Measurements from ENCODE around the gene ZDHHC20.

The ZDHHC20 gene, protein sequence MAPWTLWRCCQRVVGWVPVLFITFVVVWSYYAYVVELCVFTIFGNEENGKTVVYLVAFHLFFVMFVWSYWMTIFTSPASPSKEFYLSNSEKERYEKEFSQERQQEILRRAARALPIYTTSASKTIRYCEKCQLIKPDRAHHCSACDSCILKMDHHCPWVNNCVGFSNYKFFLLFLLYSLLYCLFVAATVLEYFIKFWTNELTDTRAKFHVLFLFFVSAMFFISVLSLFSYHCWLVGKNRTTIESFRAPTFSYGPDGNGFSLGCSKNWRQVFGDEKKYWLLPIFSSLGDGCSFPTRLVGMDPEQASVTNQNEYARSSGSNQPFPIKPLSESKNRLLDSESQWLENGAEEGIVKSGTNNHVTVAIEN

DNA sequence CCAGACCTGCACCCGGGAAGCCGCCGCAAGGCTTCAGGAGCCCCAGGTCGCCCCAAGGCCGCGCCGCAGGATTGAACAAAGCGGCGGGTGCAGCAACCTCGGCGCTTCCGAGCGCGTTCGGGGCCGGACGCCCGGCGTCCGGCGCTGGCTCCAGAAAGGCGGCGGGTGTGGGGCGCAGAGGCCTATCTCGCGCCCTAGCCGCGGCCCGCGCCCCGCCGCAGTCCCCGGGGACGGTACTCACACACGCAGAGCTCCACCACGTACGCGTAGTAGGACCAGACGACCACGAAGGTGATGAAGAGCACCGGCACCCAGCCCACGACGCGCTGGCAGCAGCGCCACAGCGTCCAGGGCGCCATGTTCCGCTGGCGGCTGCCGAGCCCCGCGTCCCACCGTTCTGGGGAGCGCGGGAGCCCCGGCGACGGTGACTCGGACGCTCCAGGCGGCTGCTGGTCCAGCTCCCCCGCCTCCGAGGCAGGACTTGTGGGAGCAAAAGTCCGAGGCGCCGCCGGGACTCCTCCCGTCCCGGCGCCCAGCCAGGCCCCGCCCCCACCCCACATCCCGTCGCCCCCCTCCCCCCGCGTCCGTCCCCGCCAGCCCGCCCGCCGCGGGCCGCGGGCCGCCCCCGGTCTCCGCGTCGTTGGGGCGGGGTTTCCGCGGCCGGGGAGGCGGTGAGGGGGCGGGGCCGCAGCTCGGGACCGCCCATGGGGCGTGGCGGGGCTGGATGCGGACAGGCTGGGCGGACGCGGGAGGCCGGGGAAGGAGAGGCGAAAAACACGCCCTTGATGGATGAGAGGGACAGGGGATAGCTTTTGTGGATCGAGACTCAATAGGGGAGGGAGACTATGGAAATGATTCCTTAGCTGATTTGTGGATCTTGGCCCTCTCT lies at the start of gene ZDHHC20:
TSS of gene ZDHHC20 (minus strand) at position 491 of the 889 bp plus-strand sequence. CDS start at position 359, 132 bp downstream.
- FAIRE-seq (no peak), DNase-seq (ENCODE audit: low spot score) (peak; percentile 51)

- FAIRE-seq (no peak), DNase-seq (ENCODE audit: low spot score) (no peak)
These were observed 45.3 kb upstream of the ZDHHC20 start for GRCh38 chr13:21504379-21504778.

DNA sequence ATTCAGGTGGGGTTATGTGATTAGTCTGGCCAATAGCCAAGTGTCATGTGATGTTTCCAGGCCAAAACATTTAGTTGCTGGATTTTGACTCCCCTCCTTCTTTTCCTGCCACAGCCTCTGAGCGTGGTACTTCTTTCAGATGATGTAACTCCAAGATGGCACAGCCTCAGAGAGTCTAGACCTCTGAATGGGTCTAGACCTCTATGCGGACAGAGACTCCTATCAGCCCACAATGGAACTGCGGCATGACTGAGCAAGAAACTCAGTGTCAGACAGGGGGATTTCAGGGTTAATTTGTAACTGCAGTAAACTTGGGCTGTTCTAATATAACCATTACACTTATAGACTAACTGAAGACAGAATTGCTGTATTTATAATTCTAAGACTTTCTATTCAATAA lies 42.6 kb upstream of the ZDHHC20 start:
- FAIRE-seq (no peak), DNase-seq (ENCODE audit: low spot score) (no peak)

GRCh38 chr13:21486322-21486721 lies 27.2 kb upstream of the ZDHHC20 start:
- DNase-seq (ENCODE audit: low spot score) (no peak), FAIRE-seq (no peak)

DNA sequence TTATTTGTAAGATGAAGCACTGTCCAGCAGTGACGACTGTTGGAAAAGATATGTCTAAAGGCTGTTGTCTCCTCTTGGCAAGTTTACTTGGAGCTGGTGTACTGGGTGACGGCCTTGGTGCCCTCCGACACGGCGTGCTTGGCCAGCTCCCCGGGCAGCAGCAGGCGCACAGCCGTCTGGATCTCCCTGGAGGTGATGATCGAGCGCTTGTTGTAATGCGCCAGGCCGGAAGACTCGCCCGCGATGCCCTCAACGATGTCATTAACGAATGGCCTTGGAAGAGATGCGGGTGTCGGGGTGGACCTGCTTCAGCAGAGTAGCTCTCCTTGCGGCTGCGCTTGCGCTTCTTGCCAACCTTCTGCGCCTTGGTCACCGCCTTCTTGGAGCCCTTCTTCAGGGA lies 24.6 kb upstream of the ZDHHC20 start:
- no peak for FAIRE-seq
- DNase-seq (ENCODE audit: low spot score) = no peak

DNA sequence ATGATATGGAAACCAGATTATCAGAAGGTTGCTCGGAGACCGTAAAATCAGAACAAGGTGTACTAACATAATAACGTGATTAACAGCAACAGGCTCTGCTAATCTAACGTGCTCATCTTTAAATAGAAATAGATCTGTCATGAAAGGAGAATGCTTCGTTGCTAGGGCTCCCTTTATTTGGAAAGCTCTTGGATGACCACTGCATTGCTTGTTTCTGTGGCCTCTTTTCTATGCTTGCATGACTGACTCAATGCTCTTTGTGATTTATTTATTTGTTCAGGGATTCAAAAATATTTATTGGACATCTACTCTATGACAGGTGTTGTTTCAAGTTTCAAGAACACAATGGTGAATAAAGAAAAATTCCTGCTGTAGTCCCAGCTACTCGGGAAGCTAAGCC lies 22.3 kb upstream of the ZDHHC20 start:
- DNase-seq (ENCODE audit: low spot score) (no peak), FAIRE-seq (no peak)

DNA sequence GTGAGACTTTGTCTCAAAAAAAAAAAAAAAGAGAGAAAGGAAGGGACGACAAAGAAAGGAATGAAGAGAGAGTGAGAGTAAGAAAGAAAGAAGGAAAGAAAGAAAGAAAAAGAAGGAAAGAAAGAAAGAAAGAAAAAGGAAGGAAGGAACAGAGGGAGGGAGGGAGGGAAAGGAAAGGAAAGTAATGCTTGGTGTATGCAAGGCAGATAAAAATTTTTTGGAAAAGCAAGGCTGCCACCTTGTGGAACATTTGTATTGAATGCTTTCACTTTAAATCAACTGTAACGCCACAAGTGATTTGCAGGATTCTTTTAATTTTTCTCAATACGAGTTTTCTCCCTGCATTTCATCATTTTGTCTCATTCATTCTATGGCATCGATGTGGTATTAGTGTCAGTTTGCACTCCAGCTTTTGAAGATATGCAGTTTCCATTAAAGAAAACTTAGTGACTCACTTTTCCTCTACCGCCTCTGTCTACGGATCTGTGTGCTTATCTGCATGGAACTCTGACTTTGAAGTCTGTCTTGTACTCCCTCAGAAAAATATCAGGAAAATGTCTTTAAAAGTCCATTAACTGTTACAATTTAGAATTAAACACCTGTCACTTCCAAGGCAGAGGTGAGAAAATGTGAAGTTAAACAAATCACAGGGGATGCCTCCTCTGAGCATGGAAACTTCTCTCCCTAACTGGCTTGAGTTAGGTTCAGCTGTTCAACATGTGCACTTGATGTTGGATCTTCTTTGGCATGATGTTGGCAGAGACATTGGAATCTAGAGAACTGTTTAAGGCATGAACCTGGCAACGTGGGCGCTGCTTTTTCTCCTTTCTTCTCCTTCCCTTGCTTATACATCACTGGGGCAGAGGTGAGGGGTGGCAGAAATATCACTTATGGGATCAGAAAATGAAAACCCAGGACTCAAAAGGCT lies 20.0 kb upstream of the ZDHHC20 start:
- FAIRE-seq (no peak), DNase-seq (ENCODE audit: low spot score) (peak; percentile 29)

- FAIRE-seq = no peak
- peak; percentile 43 for DNase-seq (ENCODE audit: low spot score)
These were observed 17.9 kb upstream of the ZDHHC20 start for GRCh38 chr13:21476893-21477472.

DNA sequence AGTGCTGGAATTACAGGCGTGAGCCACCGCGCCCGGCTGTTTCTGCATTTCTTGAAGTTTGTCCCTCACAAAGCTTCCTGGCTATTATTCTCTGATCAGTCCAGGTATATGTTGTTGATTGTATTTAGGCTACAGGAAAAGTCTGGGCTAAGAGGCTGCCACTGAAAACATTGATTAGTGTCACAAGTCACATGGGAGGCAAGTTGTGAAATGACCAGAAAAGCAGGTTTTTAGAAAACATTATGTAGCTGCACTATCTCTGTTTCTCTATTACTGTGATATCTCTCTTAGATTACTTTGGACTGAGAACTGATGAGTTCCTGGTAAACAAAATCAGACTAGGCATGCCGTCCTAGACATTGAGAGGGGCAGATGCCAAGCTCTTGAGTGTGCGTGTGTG lies 16.0 kb upstream of the ZDHHC20 start:
- DNase-seq (ENCODE audit: low spot score) (no peak), FAIRE-seq (no peak)

GRCh38 chr13:21470785-21471184 lies 11.7 kb upstream of the ZDHHC20 start:
- FAIRE-seq (no peak), DNase-seq (ENCODE audit: low spot score) (no peak)

GRCh38 chr13:21466527-21466926 lies 7.4 kb upstream of the ZDHHC20 start:
- DNase-seq (ENCODE audit: low spot score) = no peak
- no peak for FAIRE-seq

DNA sequence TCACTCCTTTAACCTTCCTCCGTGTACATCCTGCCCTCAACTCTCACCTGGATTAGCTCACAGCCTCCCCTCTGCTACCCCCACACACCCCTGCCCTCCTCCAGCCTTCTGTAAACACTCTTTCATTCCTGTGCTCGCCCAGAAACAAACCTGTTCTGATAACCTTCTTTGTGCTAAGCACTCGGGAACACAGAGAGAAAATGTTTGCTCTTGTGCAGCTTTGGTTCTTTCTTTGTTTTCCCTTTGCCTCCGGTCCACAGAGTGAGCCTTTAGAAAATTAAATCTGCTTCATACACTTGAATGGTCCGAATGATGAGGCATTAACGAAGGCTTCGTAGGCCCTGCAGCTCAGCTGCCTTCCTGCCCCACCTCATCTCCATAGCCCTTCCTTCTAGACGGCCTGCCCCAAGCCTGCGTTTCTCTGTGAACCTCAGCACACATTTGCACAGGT lies 6.6 kb upstream of the ZDHHC20 start:
- DNase-seq (ENCODE audit: low spot score) = no peak
- no peak for FAIRE-seq

DNA sequence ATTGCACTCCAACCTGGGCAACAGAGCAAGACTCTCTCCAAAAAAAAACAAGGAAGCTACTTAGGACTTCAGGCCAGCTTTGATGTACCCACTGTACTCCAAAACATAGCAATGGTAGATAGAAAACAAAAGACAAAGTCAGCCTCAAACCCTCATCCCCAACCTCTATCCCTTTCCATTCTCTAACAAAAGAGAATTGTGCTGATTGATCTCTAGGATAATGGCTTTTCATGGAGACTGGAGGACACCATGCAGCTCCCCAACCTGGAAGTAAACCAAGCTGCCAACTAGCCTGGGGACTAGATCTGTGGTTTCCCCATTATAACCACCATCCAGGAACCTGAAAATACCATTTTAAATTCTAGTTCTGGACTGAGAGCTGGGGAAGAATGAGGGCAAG lies 4.3 kb upstream of the ZDHHC20 start:
- no peak for FAIRE-seq

GRCh38 chr13:21461131-21461530 lies 2.0 kb upstream of the ZDHHC20 start:
- DNase-seq (ENCODE audit: low spot score) (no peak), FAIRE-seq (no peak)

More for the DNA sequence above, 4.3 kb upstream of the ZDHHC20 start:
- no peak for DNase-seq (ENCODE audit: low spot score)

- no peak for DNase-seq (ENCODE audit: low spot score)
- FAIRE-seq = no peak
These were observed 671 bp downstream of the ZDHHC20 start for GRCh38 chr13:21458451-21458812.

GRCh38 chr13:21453387-21454081 lies 5.6 kb downstream of the ZDHHC20 start:
- FAIRE-seq (no peak), DNase-seq (ENCODE audit: low spot score) (no peak)

DNA sequence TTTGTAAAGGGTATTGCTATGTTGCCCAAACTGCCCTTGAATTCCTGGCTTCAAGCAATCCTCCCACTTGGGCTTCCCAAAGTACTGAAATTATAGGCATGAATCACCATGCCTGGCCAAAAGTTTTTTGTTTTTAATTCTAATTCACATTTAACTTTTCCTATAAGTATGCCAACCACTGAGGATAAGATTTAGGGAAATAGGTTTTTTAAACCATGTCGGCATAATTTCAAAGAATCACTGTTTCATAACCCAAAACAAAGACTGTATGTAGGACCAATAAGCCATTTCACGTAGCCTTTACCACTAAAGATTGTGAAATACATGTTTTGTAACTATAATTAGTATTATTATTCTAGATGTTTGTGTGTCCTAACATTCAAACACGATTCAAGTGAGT lies 8.2 kb downstream of the ZDHHC20 start:
- DNase-seq (ENCODE audit: low spot score) = no peak

GRCh38 chr13:21446656-21447055 lies 12.4 kb downstream of the ZDHHC20 start:
- DNase-seq (ENCODE audit: low spot score) (no peak), FAIRE-seq (no peak)

More for the DNA sequence above, 8.2 kb downstream of the ZDHHC20 start:
- FAIRE-seq = no peak

DNA sequence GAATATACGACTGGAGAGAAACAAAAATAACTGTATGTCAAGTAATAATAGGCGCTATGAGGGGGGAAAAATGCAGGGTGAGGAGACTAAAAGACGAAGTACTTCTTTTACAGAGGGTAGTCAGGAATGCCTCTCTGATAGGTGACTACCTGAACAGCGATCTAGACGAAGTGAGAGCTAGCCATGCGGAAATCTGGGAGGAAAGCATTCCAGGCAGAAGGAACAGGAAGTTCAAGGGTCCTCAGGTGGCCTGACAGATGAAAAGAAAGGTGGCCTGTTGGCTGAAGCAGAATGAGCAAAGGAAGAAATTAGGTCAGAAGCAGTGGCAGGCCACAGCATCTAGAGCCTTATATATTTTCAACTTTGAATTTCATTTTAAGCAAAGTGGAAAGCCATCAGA lies 13.3 kb downstream of the ZDHHC20 start:
- FAIRE-seq = no peak

DNA sequence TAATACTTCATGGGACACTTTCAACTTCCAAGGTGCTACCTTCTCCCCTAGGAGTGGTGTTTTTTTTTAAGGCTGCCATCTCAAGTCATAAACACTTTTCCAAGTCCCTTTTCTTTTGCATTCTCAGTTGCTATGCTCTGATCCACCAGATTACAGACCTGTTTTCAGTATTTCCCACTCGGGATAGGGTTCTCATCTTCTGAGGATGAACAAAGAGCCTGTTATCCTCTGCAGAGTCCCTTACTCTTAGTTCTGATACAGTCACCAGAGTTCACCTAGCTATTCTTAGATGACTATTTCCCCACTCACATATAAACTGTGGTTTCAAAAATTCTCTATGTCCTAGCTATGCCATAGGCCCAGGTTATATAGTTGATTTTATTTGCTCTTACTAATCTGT lies 15.9 kb downstream of the ZDHHC20 start:
- no peak for FAIRE-seq

More for the DNA sequence above, 13.3 kb downstream of the ZDHHC20 start:
- DNase-seq (ENCODE audit: low spot score) = no peak

More for the DNA sequence above, 15.9 kb downstream of the ZDHHC20 start:
- DNase-seq (ENCODE audit: low spot score) = no peak
